ENCODE measurements around the gene MRPS15.
"Not testable (repeated sequence)": the region's sequence is repeated elsewhere in the genome, so short reads cannot be mapped to it uniquely, and the experiment has no call there.

The MRPS15 gene

DNA sequence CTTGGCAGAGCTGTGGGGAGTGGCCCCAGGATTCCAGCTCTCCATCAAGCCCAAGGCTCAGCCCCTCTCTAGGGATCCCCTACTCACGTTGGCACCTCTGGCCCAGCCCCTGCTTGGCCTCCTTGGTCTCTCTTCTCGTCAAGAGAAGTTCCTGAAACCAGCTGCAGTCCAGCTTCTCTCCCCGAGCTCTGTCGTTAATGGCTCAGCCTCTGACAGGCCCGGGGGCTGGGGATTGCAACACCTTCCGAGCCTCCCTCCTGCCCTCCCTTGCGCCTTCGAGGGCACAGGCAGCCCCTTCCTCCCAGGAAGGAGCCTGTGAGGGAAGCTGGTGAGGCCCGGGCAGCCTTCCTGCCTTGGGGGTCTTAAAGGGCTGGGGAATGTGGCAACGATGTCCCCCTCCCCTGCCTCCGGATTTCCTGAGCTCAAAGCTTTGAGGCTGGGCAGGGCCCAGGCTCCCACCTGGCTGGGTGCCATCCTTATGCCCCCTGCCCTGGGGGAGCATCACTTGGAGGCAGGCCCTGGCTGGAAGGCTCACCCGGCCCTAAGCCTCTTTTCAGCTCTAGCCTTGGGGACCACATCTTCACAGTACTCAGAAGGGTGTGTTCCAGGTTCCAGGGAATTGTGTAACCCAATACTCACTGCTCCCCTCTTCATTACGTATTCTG, 18.7 kb upstream of the MRPS15 start, which contains the start of gene CSF3R:
TSS of gene CSF3R (minus strand) at position 190 of the 665 bp plus-strand sequence. CDS start 3,417 bp downstream, outside the sequence.
- no peak for DNase-seq

DNA sequence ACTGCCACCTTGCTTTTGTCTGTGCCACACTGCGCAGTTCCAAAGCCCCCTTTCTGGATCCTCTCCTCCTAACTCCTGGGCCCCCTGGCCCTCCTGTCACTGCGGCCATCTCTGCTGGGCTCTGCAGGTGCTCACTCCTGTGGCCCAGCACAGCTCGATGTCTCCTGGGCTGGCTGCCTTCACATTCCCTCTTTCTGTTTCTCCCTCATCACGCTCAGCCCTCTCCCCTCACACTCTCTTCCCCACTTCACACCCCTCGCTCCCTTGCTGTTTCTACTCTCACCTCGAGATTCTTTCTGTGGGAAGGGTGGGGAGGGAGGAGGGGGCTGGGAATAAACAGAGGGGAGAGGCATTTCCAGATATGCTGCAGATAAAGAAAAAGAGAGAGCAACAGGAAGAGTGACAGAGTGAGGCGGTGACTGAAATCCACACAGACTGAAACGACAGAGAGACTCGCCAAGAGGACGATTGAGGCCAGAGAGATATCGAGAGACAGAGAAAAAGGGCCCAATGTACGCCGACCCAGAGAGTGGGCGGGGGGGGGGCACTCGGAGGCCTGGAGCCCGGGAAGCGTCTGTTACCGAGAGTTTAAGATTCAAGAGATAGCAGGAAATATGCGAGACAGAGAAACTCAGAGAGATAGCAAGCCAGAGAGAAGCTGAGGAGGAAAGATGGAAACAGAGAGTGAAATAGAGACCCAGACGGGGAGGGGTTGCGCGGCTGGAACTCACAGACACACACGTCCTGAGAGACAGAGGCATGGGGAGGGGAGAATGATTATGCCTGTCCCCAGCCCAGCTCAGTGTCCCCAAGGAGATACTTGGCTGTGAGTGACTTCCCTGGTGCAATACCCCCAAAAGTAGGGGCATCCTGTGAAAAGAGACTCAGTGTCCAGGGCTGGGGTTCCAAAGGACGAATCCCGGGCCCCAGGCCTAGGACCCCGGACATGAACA, 17.9 kb upstream of the MRPS15 start:
- DNase-seq = no peak

DNA sequence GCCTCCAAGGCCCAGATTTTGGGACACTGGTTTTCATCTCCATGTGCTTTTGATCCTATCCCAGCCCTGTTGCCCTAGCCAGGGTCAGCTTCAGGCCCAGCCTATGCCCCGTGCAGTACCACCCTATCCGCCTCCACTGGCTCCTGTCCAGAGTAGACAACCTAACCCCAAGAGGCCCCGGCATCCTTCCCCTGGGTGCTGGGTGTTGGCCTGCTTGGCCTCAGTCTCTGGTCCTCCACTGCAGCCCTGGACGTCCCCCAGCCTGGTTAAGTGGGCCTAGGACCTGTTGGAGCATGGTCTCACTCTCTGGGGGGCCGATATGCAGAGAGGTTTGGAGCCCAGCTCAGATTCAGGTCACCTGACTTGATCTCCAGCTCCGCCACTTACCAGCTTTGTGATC, 16.9 kb upstream of the MRPS15 start:
- no peak for DNase-seq

DNA sequence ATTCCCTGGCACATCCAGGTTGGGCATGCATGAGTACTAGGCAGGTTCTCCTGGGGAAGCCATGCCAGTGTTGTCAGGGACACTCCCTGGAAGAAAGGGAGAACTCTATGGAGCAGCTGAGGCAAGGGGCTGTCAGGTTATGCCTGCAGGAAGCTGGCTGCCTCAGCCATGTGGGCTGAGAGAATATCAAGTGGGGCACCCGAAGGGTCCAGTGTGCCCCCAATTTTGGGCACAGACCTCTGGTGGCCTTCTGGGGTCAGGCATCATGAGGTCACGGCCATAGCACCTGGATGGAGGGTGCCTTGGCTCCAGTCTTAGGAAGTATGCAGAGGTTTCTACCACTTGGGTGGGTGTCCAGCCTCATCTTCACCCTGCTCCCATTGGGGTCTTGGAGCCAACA, 16.0 kb upstream of the MRPS15 start:
- DNase-seq = no peak

DNA sequence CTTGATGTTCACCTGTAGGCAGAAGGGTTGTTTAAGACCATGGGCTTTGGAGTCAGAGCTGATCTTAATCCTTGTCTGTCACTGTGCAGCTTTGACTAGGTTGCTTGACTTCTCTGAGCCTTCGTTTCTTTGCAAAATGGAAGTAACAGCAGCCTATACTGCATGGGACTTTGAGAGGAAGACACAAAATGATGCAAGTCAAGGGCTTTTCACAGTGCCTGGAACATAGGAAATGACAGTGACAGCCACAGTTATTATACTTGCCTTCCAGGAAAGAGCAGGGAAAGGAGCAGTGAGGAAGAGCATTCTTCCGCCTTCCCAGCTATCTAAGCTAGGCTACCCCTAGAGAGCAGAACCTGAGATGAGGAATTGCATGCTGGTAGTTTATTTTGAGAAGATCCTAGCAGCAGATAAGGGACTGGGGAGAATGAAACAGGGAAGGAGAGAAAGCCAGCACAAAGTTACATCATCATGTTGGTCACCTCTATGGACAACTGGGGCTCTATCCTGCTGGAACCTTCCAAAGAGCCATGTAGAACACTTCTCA, 15.4 kb upstream of the MRPS15 start:
- no peak for DNase-seq

DNA sequence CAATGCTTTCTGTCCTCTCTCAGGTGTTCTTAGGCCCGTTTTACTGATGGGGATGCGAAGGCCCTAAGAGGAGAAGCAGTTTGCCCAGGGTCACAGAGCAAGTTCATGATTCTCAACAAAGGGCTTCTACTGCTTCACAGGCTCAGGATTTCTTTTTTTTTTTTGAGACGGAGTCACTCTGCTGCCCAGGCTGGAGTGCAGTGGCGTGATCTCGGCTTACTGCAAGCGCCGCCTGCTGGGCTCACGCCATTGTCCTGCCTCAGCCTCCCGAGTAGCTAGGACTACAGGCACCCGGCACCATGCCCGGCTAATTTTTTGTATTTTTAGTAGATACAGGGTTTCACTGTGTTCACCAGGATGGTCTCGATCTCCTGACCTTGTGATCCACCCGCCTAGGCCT, 13.4 kb upstream of the MRPS15 start:
- not testable (repeated sequence) for DNase-seq

DNA sequence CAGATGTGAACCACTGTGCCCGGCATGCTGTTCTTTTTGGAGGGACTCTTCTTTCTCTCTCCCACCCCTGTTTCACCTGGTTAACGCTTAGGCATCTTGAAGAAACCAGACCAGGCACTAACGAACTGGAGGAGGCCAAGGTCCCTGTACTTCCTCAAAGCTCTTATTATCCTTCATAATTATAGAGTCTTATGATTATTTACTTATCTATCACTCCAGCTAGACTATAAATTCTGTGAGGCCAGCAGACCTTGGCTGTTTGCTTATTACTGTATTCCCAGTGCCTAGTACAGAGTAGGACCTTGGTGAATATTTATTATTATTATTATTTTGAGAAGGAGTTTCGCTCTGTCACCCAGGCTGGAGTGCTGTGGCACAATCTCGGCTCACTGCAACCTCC, 12.8 kb upstream of the MRPS15 start:
- no peak for DNase-seq

DNA sequence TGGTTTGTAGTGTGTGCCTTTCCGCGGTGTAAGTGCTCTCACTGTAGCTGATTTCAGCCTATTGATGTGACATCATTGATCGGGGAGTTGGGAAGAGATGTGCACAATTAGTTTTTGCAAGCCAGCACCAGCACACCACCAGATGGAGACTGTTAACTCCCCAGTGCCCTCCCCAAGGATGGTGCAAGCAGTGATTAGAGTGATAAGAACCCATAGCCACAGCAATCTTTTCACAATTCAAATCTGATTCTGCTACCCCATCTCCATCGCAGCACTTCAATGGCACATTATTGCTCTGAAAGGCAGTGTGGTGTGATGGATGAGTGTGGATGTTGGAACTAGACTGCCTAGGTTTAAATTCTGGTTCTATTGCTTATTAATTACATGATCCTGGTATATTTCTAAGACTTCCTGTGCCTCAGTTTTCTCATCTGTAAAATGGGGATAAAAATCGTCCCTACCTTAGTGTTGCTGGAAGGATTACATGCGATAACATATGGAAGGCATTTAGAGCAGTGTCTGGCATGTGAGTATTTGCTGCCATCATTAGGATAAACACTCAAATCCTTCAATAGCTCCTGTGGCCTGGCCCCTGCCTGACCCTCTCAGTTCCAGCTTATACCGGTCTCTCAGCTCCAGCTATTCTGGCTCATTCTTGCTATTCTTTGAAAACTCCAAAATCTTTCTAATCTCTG, 11.9 kb upstream of the MRPS15 start:
- DNase-seq = no peak

DNA sequence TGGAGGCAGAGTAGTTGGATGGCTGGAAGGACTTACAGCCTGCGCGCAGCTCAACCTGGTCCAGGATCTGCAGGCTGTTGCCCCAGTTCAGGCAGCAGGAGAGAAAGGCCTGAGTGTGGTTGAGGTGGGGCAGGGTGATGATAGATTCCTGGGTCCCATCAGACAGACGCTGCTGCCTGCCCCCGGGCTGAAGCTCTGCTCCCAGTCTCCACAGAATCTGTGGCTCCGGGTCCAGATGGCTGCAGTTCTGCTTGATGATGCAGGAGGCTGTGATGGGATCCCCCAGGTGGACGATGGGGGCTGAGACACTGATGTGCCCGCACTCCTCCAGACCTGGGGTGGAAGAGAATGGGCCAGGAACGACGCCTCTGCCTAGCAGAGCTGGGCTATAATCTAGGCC, 11.2 kb upstream of the MRPS15 start:
- DNase-seq = no peak

DNA sequence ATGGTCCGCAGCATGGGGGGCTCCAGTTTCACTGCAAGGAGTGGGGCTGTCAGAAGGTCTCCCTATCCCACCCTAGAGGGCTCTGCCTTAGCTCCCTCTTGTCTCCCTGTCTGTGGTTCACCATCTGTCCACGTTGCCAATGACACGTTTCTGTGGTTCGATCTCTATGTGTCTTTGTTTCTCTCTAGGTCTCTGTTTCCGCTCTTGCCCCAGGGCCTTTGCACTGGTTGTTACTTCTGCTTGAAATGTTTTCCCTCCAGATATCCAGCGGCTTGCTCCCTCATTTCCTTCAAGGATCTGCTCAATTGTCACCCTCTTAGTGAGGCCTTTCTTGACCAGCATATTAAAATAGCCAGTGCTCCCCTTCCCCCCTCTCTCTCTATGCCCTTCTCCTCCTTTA, 8.5 kb upstream of the MRPS15 start:
- DNase-seq = no peak

DNA sequence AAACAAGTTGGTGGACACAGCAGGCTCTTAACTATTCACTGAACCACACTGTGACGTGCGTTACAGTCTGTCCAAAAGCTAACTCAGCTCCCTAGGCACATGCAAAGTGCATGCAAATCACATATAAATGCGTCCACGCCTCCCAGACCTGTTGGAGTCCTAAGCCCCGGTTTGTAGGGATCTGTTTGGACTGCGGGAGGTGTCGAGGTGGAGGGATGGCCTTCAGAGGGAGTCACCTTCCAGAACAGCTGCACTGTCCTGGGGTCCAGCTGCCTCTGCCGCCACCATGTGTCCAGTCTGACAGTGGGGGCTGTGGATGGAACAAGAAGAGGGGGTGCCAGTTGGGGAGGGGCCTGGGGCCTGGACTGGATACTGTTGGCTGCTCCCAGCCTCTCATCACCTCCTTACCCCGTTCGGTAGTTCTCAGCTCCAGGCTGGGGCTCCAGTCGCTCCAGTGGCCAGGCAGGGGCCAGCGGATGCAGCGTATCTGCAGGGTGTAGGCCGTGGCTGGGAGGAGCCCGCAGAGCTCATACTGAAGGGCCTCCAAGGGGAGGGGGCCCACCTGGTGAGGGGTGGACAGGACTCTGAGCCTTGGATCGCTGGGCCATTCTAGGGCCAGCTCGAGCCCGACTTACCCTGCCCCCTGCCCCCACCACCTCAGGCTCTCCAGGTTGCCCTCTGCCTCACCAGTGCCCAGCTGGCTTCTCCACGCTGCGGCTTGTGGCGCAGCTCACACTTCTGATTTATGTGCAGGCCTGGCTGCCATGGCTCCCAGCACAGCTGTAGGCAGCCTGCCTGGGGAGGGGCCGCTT, 7.9 kb upstream of the MRPS15 start:
- DNase-seq = no peak

DNA sequence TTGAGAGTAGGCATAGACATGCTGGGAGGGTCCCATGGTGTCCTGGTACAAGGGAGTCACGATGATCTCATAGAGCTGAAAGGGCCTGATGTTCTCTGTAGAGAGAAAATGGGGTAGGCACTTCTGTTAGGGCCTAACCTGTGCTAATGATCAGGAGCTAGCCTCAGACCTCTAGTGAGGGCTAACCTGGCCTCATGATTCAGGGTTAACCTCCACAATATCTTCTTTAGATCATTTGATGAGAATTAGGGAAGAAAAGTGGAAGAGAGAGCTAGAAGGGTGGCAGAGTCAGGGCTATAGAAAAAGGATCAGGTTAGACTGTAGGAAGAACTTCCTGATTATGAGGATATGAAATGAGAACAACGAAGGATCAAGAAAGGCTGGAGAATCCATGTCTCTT, 5.0 kb upstream of the MRPS15 start:
- DNase-seq = no peak

DNA sequence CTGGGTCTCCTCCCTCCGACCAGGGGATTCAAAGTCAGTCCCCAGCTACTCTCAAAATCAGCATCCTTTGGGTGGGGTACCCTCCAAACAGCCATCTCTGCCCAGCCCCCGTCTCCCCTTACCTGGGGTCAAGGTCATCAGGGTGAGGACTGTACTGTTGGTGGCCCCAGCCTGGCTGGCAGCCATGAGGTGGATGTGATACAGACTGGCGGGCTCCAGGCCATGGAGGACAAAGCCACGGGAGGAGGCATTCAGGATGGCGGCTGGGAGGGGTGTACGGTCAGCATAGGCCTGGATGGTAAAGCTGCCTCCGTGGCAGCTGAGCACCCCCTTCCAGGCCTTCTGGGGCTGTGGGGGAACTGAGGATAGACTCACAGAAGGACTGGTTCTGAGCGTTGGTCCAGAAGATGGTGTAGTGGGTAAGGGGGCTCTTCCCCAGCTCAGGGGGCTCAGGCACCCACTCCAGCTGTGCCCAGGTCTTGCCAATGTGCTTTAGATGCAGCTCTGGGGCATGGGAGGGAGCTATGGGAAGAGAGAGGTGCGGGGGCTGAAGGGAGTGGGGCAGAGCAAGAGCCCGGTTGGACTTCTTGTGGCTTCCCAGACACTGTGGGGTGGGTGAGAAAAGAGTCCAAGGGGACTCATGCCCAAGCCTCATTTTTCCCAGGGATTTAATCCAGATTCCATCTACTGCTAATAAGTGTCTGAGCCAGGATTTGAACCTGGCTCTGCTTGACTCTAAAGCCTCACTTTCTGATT, 3.7 kb upstream of the MRPS15 start:
- DNase-seq = no peak

DNA sequence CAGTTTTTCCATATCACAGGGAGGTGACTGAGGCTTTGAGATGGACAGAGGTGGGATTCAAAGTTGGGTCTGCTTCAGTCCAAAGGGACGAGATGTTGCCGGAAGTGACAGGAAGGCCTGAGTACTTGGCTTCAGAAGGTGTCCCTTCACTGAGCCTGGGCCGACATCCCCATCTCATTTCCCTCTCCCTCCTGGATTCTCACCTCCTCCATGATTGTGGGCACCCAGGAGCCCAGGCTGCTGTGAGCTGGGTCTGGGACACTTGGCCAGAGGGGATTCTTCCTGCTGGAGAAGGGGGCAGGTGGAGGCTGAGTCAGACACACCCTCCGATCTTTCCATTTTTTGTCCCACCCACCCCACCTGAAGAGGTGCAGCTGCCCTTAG, 2.8 kb upstream of the MRPS15 start:
- no peak for DNase-seq

DNA sequence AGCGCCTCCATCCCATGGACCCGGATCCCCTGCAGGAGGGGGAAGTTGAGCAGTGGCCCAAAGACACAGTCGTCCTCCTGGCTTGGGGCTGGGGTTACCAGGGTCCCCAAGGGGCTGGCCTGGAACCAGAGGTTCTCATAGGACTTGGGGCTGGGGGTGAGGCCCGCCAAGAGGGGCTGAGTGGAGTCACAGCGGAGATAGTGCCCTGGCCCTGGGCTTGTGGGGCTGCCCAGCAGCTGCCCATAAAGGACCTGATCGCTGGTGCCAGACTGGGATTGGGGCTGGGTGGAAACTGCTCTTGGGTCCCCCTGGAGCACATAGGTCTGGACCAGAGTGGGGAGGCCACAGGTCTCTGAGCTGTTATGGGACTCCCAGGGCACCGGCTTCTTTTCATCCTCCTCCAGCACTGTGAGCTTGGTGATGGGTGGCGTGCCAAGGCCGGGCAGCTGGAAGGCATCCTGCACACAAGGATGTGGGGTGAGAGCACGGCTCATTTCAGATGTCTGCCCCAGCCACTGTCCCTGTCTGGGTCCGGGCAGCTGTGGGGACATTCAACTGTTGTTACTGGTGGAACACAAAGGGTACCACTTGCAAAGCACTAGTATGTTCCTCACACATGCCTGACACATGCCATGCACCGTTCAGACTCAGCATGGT, 2.3 kb upstream of the MRPS15 start:
- DNase-seq = no peak

DNA sequence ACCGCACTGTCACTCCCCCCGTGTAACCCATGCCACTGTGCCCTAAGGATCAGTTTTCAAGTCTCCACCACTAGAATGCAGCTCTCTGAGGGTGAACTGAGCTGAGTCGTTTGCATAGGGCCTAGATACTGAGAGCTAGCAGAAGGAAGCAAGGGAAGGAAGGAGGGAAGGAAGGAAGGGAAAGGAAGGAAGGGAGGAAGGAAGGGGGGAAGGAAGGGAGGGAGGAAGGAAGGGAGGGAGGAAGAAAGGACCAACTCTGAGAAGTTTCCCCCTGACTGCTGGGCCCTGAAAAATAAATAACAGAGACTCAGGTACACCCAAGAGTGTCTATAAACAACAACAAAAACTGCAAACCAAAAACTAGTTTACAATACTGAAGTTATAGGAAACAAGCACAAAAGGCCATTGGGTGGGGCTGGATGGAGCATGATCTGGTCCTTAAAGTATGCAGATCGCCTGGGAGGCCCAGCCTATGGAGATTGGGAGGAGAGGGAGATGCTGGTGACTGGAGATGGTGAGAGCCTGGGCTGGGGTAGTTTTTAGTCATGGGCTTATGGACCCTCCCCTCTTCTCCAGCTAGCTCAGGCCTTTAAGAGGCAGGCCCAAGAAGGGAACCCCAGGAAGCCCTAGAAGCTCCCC, 1.7 kb upstream of the MRPS15 start:
- DNase-seq = no peak

DNA sequence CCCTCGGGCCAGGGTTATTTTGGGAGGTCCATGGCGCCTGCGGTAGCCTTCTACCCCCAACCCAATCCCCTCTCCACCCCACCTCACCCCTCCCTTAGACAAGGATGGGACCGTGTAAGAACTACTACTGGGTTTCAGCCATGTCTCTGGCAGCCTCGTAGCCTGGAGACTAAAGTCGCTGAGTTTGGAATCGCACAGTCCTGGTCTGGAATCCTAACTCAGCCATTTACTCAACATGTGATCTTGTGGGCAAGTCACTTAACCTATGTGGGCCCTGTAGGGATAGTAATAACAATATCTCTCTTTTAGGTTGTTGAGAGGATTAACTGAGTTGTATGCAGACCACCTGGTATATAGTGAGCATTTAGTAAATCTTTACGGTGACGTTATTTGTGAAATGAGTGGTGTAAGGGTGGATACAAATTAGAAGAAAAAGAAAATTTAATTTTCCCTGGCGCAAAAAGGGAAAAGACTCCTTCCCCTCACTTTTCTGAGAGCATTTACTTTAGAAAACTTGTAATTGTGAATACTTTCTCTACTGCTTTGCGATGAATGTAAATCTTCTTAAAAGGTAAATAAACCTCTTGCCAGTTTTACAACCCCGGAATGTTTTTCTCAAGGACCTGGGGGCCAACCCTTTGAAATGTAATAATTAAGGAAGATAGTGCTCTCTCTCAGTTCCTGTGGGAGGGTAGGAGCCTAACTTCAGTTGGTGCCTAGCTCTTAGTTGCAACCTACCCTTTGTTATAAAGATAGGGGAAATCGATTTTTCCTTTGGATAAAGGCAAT, 615 bp upstream of the MRPS15 start:
- no peak for DNase-seq

DNA sequence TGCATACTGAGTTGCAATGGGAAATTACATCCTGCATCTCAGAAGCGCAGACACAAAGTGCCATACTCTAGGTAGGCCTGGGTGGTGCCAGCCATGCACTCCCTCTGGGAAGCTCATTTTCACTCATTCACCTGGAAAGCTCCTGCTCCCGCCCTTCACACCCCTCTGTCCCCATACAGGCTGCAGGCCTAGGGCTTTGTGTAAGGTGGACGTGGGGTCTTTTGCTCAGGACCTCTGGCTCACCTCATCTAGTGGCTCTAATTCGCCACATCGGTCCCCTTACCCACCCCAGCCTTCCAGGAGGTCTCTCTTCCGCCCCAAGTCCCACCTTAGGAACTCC, 751 bp downstream of the MRPS15 start:
- DNase-seq = no peak

DNA sequence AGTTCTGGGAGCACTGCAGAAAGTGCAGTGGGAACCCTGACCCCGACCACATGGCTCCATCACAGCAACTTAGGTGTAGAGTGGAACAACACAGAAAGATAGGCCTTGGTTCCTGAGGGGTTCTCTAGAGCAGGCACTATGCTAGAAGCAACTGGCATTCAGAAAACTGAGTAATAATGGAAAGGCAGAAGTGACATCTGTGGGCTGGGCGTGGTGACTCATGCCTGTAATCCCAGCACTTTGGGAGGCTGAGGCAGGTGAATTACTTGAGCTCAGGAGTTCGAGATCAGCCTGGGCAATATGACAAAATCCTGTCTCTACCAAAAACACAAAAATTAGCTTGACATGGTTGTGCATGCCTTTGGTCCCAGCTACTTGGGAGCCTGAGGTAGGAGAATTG, 5.3 kb downstream of the MRPS15 start:
- DNase-seq = no peak

DNA sequence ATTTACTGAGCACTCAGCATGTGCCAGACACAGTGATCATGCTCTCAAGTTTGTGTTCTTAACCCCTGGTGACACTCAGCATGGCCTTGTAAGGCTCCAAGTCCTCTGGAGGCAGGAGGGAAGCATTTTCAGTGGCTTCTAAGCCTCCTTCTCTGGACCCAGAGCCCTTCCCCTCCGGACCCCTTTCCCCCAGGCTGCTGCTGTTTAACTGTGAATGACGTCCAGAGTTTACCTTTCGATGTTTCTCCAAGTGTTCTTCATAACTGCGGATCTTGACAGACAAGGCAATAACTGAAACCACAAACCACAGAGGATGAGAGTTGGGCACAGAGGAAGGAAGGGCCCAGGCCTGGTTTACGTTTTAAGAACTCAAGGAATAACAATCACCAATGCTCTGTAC, 6.5 kb downstream of the MRPS15 start:
- no peak for DNase-seq
